Memory B cell (primary cell): ENCODE results near the gene SMNDC1.

ENCODE experiments used
- ATAC-seq: fragments of 150-1000 bp; cut with Tn5 transposase; 2 replicates; pipeline ENCODE4 v1.10.0; 2021; ENCODE audit warnings: low read depth, mild to moderate bottlenecking, moderate library complexity
- DNase-seq, 2 donors: peaks; one replicate each; pipeline ENCODE4 v3.0.0; 2022; ENCODE audit warnings: low spot score in 2 of 2
- H3K27ac Mint-ChIP-seq: one replicate; pipeline ENCODE4 v1.8.0; 2022; ENCODE audit warnings: mild to moderate bottlenecking, moderate library complexity, mixed read lengths
- H3K27me3 Mint-ChIP-seq: one replicate; pipeline ENCODE4 v1.8.0; 2022; ENCODE audit warnings: mixed read lengths
- H3K36me3 Mint-ChIP-seq: one replicate; pipeline ENCODE4 v1.8.0; 2022; ENCODE audit warnings: mild to moderate bottlenecking, mixed read lengths
- H3K4me1 Mint-ChIP-seq: one replicate; pipeline ENCODE4 v1.8.0; 2022; ENCODE audit warnings: mixed read lengths
- H3K4me3 Mint-ChIP-seq: one replicate; pipeline ENCODE4 v1.8.0; 2022; ENCODE audit warnings: mild to moderate bottlenecking, moderate library complexity, mixed read lengths
- H3K9me3 Mint-ChIP-seq: one replicate; pipeline ENCODE4 v1.8.0; 2022; ENCODE audit warnings: mixed read lengths

Gene SMNDC1

DNA sequence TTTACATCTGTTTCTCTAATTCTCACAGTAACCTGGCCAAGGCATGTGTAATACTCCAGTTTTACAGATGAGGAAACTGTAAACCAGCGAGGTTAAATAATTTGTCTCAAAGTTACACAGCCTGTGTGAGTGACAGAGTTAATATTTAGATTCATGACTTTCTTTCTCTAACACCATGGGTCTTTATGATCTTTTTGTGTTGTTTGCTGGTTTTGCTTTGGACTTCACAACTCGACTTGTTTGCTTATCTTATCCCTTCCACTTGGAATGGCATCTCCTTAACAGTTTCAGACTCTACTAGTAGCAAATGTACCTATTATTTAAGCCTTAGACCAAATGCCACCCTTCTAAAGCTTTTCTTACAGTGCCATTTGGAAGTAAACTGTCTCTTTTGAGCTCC lies 62.9 kb downstream of the SMNDC1 start:
- no peaks in the 10 kb centered on the region for H3K27me3 Mint-ChIP-seq
- H3K36me3 Mint-ChIP-seq = peaks cover 32% of the 10 kb centered on the region
- no peak for ATAC-seq
- no peak overlapping the region for H3K4me3 Mint-ChIP-seq
- no peaks in the 10 kb centered on the region for H3K9me3 Mint-ChIP-seq
- no peak overlapping the region for H3K27ac Mint-ChIP-seq
- DNase-seq = no peak
- H3K4me1 Mint-ChIP-seq = peaks cover 14% of the 10 kb centered on the region

DNA sequence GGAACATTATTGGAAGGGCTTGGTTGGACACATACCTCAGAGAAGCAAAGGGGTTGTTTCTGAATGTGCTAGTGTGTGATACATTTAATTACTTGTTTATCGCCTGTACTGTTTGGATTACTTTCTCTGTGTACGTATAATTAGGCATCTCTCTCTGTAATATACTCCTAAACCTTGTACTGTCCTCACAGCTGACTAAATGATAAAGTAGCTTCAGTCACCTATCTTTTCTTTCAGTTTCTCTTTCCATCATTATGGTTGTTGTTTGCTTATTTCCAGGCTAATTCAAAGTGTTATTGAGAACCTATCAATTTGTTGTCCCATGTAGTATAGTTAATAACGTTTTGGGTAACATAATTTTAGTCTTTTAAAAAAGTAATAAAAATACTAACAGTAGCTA lies 63.3 kb downstream of the SMNDC1 start:
- no peak overlapping the region for H3K4me3 Mint-ChIP-seq
- H3K27me3 Mint-ChIP-seq = no peaks in the 10 kb centered on the region
- no peak overlapping the region for H3K27ac Mint-ChIP-seq
- ATAC-seq = no peak
- peaks cover 14% of the 10 kb centered on the region for H3K4me1 Mint-ChIP-seq
- H3K36me3 Mint-ChIP-seq = peaks cover 32% of the 10 kb centered on the region
- DNase-seq = no peak
- no peaks in the 10 kb centered on the region for H3K9me3 Mint-ChIP-seq
